Activated B cell treated with CpG ODN at 0.5 μM for 24 hours (primary cell): ENCODE results near the gene TCF25. TPM values are rescaled to one million over a fixed set of nuclear protein-coding genes. Genes with fewer than 3 reads are reported as not detected.
"Not testable (repeated sequence)": the region's sequence is repeated elsewhere in the genome, so short reads cannot be mapped to it uniquely, and the experiment has no call there.

Experiments used
- ATAC-seq: fragments of 200-7000 bp; cut with Tn5 transposase; one replicate; pipeline ENCODE4 v1.10.0; 2021; ENCODE audit warnings: low read depth, mild to moderate bottlenecking, moderate library complexity
- CTCF ChIA-PET: fragments of 350-600 bp; sonication (Branson Sonifier 250); formaldehyde crosslinking; loops from one replicate; lab custom pipeline; 2021; ENCODE audit warnings: antibody characterized with exemption; lab: Charles Lee
- POLR2A ChIA-PET: fragments of 350-600 bp; sonication (Branson Sonifier 250); formaldehyde crosslinking; loops from one replicate; lab custom pipeline; 2021; ENCODE audit warnings: antibody characterized with exemption; lab: Charles Lee
- DNase-seq: peaks from one replicate; pipeline ENCODE4 v3.0.0; 2022
- H3K27ac Mint-ChIP-seq: one replicate; pipeline ENCODE4 v1.8.0; 2020; ENCODE audit warnings: mixed read lengths
- H3K27me3 Mint-ChIP-seq: one replicate; pipeline ENCODE4 v1.8.0; 2021; ENCODE audit warnings: mixed read lengths
- H3K36me3 Mint-ChIP-seq: one replicate; pipeline ENCODE4 v1.8.0; 2021; ENCODE audit warnings: low read depth, mixed read lengths
- H3K4me1 Mint-ChIP-seq: one replicate; pipeline ENCODE4 v1.8.0; 2021; ENCODE audit warnings: mixed read lengths
- H3K4me3 Mint-ChIP-seq: one replicate; pipeline ENCODE4 v1.8.0; 2020; ENCODE audit warnings: mild to moderate bottlenecking, mixed read lengths
- H3K9me3 Mint-ChIP-seq: one replicate; pipeline ENCODE4 v1.8.0; 2020; ENCODE audit warnings: mixed read lengths
- CTCF ChIP-seq: fragments of 200-600 bp; IDR thresholded peaks from one replicate; pipeline ENCODE4 v1.8.0; 2022; ENCODE audit warnings: antibody characterized with exemption, mild to moderate bottlenecking
- intact Hi-C: fragments of 100-400 bp; cut with micrococcal nuclease; formaldehyde crosslinking; loops from one replicate; pipeline ENCODE4 v1.15.1; 2024
- total RNA-seq: library from RNA; stranded (reverse); gene quantifications from 2 replicates; pipeline ENCODE4 v1.2.3, GENCODE V29; 2022

The TCF25 gene
- total RNA-seq, 1 donor from 2014 or later: 273 TPM

GRCh38 chr16:89828199-89828869 is 45.1 kb upstream of the TCF25 start, which contains the start of gene SPIRE2:
Gene SPIRE2, plus strand, starts transcription at chr16:89828475. Its CDS starts 76 bp downstream, at chr16:89828551.
- no peak for TF ChIP-seq CTCF
- Mint-ChIP-seq H3K27me3 (peaks cover 26% of the 10 kb centered on the region), H3K4me1 (peaks cover 4% of the 10 kb centered on the region), H3K27ac (no peak within 1 kb of the TSS), H3K9me3 (no peaks in the 10 kb centered on the region), H3K4me3 (peak within 1 kb of the TSS; percentile 52), H3K36me3 (no peaks in the 10 kb centered on the region)
- intact Hi-C loops: loop anchor here (1.0 kb wide), 3 partner anchors 12 to 171 kb away; partner anchors contain the start of genes CHMP1A, FANCA and SPATA33
- ATAC-seq: peak; percentile 98
- peak; percentile 71 for DNase-seq
- ChIA-PET POLR2A (interaction anchor here (0.5 kb wide), 1 partner anchor 253 kb away, joined by 3 read pairs; no protein-coding TSS in a partner anchor), CTCF (no interaction called here)

- Mint-ChIP-seq H3K4me3 (no peak overlapping the region), H3K4me1 (peaks cover 4% of the 10 kb centered on the region), H3K27ac (no peak overlapping the region), H3K36me3 (no peaks in the 10 kb centered on the region), H3K27me3 (peaks cover 26% of the 10 kb centered on the region), H3K9me3 (no peaks in the 10 kb centered on the region)
- TF ChIP-seq CTCF: no peak
- no peak for DNase-seq
- ChIA-PET CTCF (no interaction called here), POLR2A (interaction anchor here (1.0 kb wide), 1 partner anchor 143 kb away, joined by 3 read pairs; the partner anchor contains the start of gene CDK10)
- ATAC-seq: no peak
- intact Hi-C loops: loop anchor here (1.0 kb wide), 3 partner anchors 13 to 172 kb away; partner anchors contain the start of genes CHMP1A, FANCA and SPATA33
Measured at GRCh38 chr16:89828870-89829629, 44.3 kb upstream of the TCF25 start.

GRCh38 chr16:89829630-89830437 is 43.6 kb upstream of the TCF25 start:
- H3K27ac Mint-ChIP-seq: no peak overlapping the region
- intact Hi-C loops: no loop called here
- ATAC-seq: no peak
- peaks cover 4% of the 10 kb centered on the region for H3K4me1 Mint-ChIP-seq
- peaks cover 26% of the 10 kb centered on the region for H3K27me3 Mint-ChIP-seq
- H3K9me3 Mint-ChIP-seq: no peaks in the 10 kb centered on the region
- ChIA-PET POLR2A (interaction anchor here (0.5 to 1.0 kb wide), 2 partner anchors 8 to 143 kb away, joined by 3 read pairs; partner anchors contain the start of gene CDK10), CTCF (no interaction called here)
- no peak for TF ChIP-seq CTCF
- no peak overlapping the region for H3K4me3 Mint-ChIP-seq
- H3K36me3 Mint-ChIP-seq: no peaks in the 10 kb centered on the region
- DNase-seq: no peak

GRCh38 chr16:89831810-89832328 is 41.5 kb upstream of the TCF25 start:
- H3K4me3 Mint-ChIP-seq: no peak overlapping the region

GRCh38 chr16:89833664-89834363 is 39.6 kb upstream of the TCF25 start:
- intact Hi-C loops, CTCF ChIA-PET, ATAC-seq, H3K27ac Mint-ChIP-seq, H3K9me3 Mint-ChIP-seq, H3K36me3 Mint-ChIP-seq, H3K4me3 Mint-ChIP-seq, DNase-seq: not testable (repeated sequence)
- Mint-ChIP-seq H3K4me1 (peaks cover 11% of the 10 kb centered on the region), H3K27me3 (peaks cover 22% of the 10 kb centered on the region)
- POLR2A ChIA-PET: interaction anchor here (0.7 kb wide), 1 partner anchor 17 kb away, joined by 3 read pairs; no protein-coding TSS in a partner anchor

More at GRCh38 chr16:89831810-89832328, 41.5 kb upstream of the TCF25 start:
- CTCF ChIA-PET: no interaction called here
- no peaks in the 10 kb centered on the region for H3K36me3 Mint-ChIP-seq
- no peak for ATAC-seq
- DNase-seq: no peak
- H3K9me3 Mint-ChIP-seq: no peaks in the 10 kb centered on the region
- H3K4me1 Mint-ChIP-seq: peaks cover 4% of the 10 kb centered on the region
- POLR2A ChIA-PET: no interaction called here
- peaks cover 26% of the 10 kb centered on the region for H3K27me3 Mint-ChIP-seq
- TF ChIP-seq CTCF: no peak
- H3K27ac Mint-ChIP-seq: no peak overlapping the region
- intact Hi-C loops: no loop called here

GRCh38 chr16:89834813-89835363 is 38.5 kb upstream of the TCF25 start:
- DNase-seq, H3K4me3 Mint-ChIP-seq, intact Hi-C loops, H3K9me3 Mint-ChIP-seq, H3K27ac Mint-ChIP-seq, ATAC-seq, CTCF ChIA-PET, POLR2A ChIA-PET, H3K36me3 Mint-ChIP-seq: not testable (repeated sequence)
- Mint-ChIP-seq H3K27me3 (peaks cover 20% of the 10 kb centered on the region), H3K4me1 (peaks cover 10% of the 10 kb centered on the region)

- peaks cover 10% of the 10 kb centered on the region for H3K27me3 Mint-ChIP-seq
- DNase-seq, H3K9me3 Mint-ChIP-seq, H3K36me3 Mint-ChIP-seq, intact Hi-C loops, POLR2A ChIA-PET, H3K27ac Mint-ChIP-seq, H3K4me3 Mint-ChIP-seq, CTCF ChIA-PET, ATAC-seq: not testable (repeated sequence)
- H3K4me1 Mint-ChIP-seq: peaks cover 14% of the 10 kb centered on the region
Measured at GRCh38 chr16:89836484-89836883, 36.9 kb upstream of the TCF25 start.
